ENCODE results near the gene CTNNA3. TPM values are rescaled to one million over a fixed set of nuclear protein-coding genes. Genes with fewer than 3 reads are reported as not detected.
"Not testable (repeated sequence)": the region's sequence is repeated elsewhere in the genome, so short reads cannot be mapped to it uniquely, and the experiment has no call there.

Gene CTNNA3
- polyA plus RNA-seq, 1 donor from 2014 or later: 0.14 TPM

DNA sequence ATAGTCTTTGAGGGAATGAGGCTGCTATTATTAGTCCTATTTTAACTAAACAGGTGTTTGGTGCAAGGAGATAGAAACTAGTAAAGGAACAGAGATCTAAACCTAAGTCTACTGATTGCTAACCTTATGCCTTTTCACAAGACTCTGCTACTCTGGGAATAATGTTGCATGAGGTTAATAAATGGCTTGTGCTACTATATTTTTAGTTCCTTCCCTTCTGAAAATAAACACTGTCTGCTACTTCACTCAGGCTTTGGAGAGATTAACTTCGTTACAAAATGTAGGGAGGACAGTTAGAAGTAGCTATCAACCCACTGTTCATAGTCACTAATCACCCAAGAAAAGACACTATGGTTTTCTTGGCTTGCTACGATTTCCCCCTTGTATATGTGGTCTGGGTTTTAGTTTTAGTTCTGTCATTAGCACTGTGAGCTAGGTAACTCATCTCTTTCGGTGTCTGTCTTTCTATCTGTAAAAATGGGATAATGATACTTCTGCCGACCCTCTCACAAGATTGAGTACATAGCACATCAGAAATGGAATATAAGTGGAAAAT, 474.0 kb downstream of the CTNNA3 start:
- Histone ChIP-seq H3K4me3 (ENCODE audit: low read length) (no peak overlapping the region), H3K36me3 (ENCODE audit: insufficient read depth, low read length) (no peaks in the 10 kb centered on the region), H3K9me2 (ENCODE audit: insufficient read depth, low read length) (no peaks in the 10 kb centered on the region), H3K79me2 (replicated peaks; ENCODE audit: insufficient read depth, low read length) (no peaks in the 10 kb centered on the region), H3K9ac (ENCODE audit: low read length) (no peak overlapping the region), H3K27me3 (ENCODE audit: insufficient read depth, low read depth, low read length) (no peaks in the 10 kb centered on the region), H3K9me3 (ENCODE audit: low read length) (no peaks in the 10 kb centered on the region), H3K27ac (ENCODE audit: low read length) (no peak overlapping the region), H2AFZ (ENCODE audit: low read depth, low read length) (no peak overlapping the region), H4K20me1 (ENCODE audit: insufficient read depth) (no peaks in the 10 kb centered on the region), H3K4me2 (ENCODE audit: low read length) (no peak overlapping the region), H3F3A (ENCODE audit: insufficient read depth, low read length, poor library complexity, severe bottlenecking) (no peaks in the 10 kb centered on the region)
- TF ChIP-seq EP300 (conservative IDR thresholded peaks at IDR 0.05; ENCODE audit: poor library complexity, severe bottlenecking): no peak

DNA sequence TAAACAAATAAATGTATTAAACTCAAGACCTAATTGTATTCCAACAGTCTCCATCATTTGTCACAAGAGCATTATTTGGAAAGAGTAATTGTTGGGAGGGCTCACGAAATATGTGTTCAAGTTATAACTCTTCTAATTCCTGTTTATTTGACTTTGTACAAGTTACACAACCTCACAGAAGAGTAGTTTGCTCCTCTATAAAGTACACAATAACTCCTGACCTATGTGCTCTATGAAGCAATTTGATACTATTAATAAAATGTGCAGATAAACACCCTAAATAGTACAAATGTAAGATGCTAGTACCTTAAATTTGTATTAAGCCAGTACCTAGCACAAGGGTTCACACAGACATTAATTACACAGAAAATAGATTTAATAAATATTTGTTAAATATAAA, 484.3 kb downstream of the CTNNA3 start:
- no peak overlapping the region for H2AFZ ChIP-seq (ENCODE audit: low read depth, low read length)
- no peaks in the 10 kb centered on the region for H4K20me1 ChIP-seq (ENCODE audit: insufficient read depth)
- no peak overlapping the region for H3K9ac ChIP-seq (ENCODE audit: low read length)
- H3K27ac ChIP-seq (ENCODE audit: low read length): no peak overlapping the region
- no peaks in the 10 kb centered on the region for H3K79me2 ChIP-seq (replicated peaks; ENCODE audit: insufficient read depth, low read length)
- H3K27me3 ChIP-seq (ENCODE audit: insufficient read depth, low read depth, low read length): no peaks in the 10 kb centered on the region
- no peak overlapping the region for H3K4me3 ChIP-seq (ENCODE audit: low read length)
- no peaks in the 10 kb centered on the region for H3K9me2 ChIP-seq (ENCODE audit: insufficient read depth, low read length)
- no peak overlapping the region for H3K4me2 ChIP-seq (ENCODE audit: low read length)
- no peaks in the 10 kb centered on the region for H3F3A ChIP-seq (ENCODE audit: insufficient read depth, low read length, poor library complexity, severe bottlenecking)
- H3K9me3 ChIP-seq (ENCODE audit: low read length): no peaks in the 10 kb centered on the region
- H3K36me3 ChIP-seq (ENCODE audit: insufficient read depth, low read length): no peaks in the 10 kb centered on the region
- TF ChIP-seq SMC3 (conservative IDR thresholded peaks at IDR 0.05; ENCODE audit: poor library complexity) (no peak), TAF1 (IDR thresholded peaks at IDR 0.05; ENCODE audit: low read depth) (no peak), RAD21 (conservative IDR thresholded peaks at IDR 0.05) (no peak), MXI1 (conservative IDR thresholded peaks at IDR 0.05; ENCODE audit: poor library complexity, severe bottlenecking) (no peak), POLR2AphosphoS5 (IDR thresholded peaks at IDR 0.05) (no peak), EP300 (conservative IDR thresholded peaks at IDR 0.05; ENCODE audit: poor library complexity, severe bottlenecking) (no peak), EZH2 (IDR thresholded peaks at IDR 0.05; ENCODE audit: borderline replicate concordance, insufficient read depth, low read length, poor library complexity, severe bottlenecking) (no peak)
- TF ChIP-seq, protein P1, sequence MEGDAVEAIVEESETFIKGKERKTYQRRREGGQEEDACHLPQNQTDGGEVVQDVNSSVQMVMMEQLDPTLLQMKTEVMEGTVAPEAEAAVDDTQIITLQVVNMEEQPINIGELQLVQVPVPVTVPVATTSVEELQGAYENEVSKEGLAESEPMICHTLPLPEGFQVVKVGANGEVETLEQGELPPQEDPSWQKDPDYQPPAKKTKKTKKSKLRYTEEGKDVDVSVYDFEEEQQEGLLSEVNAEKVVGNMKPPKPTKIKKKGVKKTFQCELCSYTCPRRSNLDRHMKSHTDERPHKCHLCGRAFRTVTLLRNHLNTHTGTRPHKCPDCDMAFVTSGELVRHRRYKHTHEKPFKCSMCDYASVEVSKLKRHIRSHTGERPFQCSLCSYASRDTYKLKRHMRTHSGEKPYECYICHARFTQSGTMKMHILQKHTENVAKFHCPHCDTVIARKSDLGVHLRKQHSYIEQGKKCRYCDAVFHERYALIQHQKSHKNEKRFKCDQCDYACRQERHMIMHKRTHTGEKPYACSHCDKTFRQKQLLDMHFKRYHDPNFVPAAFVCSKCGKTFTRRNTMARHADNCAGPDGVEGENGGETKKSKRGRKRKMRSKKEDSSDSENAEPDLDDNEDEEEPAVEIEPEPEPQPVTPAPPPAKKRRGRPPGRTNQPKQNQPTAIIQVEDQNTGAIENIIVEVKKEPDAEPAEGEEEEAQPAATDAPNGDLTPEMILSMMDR (IDR thresholded peaks at IDR 0.05; ENCODE audit: poor library complexity, severe bottlenecking): no peak
- TF ChIP-seq, protein P2, sequence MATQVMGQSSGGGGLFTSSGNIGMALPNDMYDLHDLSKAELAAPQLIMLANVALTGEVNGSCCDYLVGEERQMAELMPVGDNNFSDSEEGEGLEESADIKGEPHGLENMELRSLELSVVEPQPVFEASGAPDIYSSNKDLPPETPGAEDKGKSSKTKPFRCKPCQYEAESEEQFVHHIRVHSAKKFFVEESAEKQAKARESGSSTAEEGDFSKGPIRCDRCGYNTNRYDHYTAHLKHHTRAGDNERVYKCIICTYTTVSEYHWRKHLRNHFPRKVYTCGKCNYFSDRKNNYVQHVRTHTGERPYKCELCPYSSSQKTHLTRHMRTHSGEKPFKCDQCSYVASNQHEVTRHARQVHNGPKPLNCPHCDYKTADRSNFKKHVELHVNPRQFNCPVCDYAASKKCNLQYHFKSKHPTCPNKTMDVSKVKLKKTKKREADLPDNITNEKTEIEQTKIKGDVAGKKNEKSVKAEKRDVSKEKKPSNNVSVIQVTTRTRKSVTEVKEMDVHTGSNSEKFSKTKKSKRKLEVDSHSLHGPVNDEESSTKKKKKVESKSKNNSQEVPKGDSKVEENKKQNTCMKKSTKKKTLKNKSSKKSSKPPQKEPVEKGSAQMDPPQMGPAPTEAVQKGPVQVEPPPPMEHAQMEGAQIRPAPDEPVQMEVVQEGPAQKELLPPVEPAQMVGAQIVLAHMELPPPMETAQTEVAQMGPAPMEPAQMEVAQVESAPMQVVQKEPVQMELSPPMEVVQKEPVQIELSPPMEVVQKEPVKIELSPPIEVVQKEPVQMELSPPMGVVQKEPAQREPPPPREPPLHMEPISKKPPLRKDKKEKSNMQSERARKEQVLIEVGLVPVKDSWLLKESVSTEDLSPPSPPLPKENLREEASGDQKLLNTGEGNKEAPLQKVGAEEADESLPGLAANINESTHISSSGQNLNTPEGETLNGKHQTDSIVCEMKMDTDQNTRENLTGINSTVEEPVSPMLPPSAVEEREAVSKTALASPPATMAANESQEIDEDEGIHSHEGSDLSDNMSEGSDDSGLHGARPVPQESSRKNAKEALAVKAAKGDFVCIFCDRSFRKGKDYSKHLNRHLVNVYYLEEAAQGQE (IDR thresholded peaks at IDR 0.05; ENCODE audit: borderline replicate concordance): no peak

DNA sequence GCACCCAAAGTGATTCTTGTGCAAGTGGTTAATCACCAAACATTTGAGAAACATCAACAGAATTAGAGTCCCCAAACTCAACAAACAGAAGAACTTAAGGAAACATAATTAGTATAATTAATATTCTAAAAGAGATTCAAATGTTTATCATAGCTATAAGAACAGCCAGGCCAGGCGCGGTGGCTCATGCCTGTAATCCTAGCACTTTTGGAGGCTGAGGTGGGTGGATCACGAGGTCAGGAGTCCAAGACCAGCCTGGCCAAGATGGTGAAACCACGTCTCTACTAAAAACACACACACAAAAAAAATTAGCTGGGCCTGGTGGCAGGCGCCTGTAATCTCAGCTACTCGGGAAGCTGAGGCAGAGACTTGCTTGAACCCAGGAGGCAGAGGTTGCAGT, 488.1 kb downstream of the CTNNA3 start:
- not testable (repeated sequence) for H2AFZ ChIP-seq (ENCODE audit: low read depth, low read length); H3K9me3 ChIP-seq (ENCODE audit: low read length); H3K9me2 ChIP-seq (ENCODE audit: insufficient read depth, low read length); H3K27me3 ChIP-seq (ENCODE audit: insufficient read depth, low read depth, low read length); H3K4me3 ChIP-seq (ENCODE audit: low read length); H3K79me2 ChIP-seq (replicated peaks; ENCODE audit: insufficient read depth, low read length); H3K27ac ChIP-seq (ENCODE audit: low read length); H4K20me1 ChIP-seq (ENCODE audit: insufficient read depth); H3K9ac ChIP-seq (ENCODE audit: low read length); H3K36me3 ChIP-seq (ENCODE audit: insufficient read depth, low read length); H3F3A ChIP-seq (ENCODE audit: insufficient read depth, low read length, poor library complexity, severe bottlenecking); H3K4me2 ChIP-seq (ENCODE audit: low read length)
